CD4-positive, alpha-beta T cell treated with Interleukin-4 for 1 hour (primary cell): ENCODE results near the gene CCT6B.

Source experiments
- DNase-seq, 2 donors: peaks; one replicate each; pipeline ENCODE4 v3.0.0-alpha.2; 2020 to 2022

The CCT6B gene

GRCh38 chr17:34883106-34884000, 77.9 kb downstream of the CCT6B start:
- no peak for DNase-seq

- no peak for DNase-seq
Observed at GRCh38 chr17:34879146-34879545, 82.1 kb downstream of the CCT6B start.
